RWPE2 (cell line): ENCODE measurements around the gene TMBIM6.

Source experiments
- ATAC-seq: fragments of 200-7000 bp; cut with Tn5 transposase; 3 replicates; pipeline ENCODE4 v1.9.1; 2021; ENCODE audit warnings: low read depth
- DNase-seq: peaks from one replicate; pipeline ENCODE4 v3.0.0-alpha.2; 2020; ENCODE audit warnings: low spot score
- H3K27ac ChIP-seq: fragments of 450-650 bp; 2 replicates; pipeline ENCODE4 v1.5.1; 2017; ENCODE audit warnings: mild to moderate bottlenecking; ENCODE audit not compliant: poor library complexity, severe bottlenecking
- H3K27me3 ChIP-seq: fragments of 250-450 bp; sonication (Bioruptor Pico); 2 replicates; pipeline ENCODE4 v1.5.1; 2021; ENCODE audit warnings: mild to moderate bottlenecking, moderate library complexity; ENCODE audit not compliant: insufficient read depth, poor library complexity, severe bottlenecking
- H3K36me3 ChIP-seq: fragments of 250-450 bp; sonication (Bioruptor Pico); 2 replicates; pipeline ENCODE4 v1.5.1; 2020; ENCODE audit warnings: low read depth, mild to moderate bottlenecking, moderate library complexity
- H3K4me1 ChIP-seq: fragments of 250-450 bp; sonication (Bioruptor Pico); 2 replicates; pipeline ENCODE4 v1.5.1; 2021; ENCODE audit warnings: mild to moderate bottlenecking, moderate library complexity; ENCODE audit not compliant: insufficient read depth, poor library complexity, severe bottlenecking
- H3K4me3 ChIP-seq: fragments of 250-450 bp; sonication (Bioruptor Pico); 2 replicates; pipeline ENCODE4 v1.5.1; 2021; ENCODE audit warnings: mild to moderate bottlenecking, moderate library complexity; ENCODE audit not compliant: severe bottlenecking
- H3K9me3 ChIP-seq: fragments of 250-450 bp; sonication (Bioruptor Pico); 2 replicates; pipeline ENCODE4 v1.5.1; 2021; ENCODE audit warnings: mild to moderate bottlenecking, moderate library complexity; ENCODE audit not compliant: severe bottlenecking
- TF ChIP-seq, protein P1 (sequence below): fragments of 450-650 bp; IDR thresholded peaks from one replicate; pipeline ENCODE4 v1.5.1; 2017; ENCODE audit warnings: mild to moderate bottlenecking, moderate library complexity; ENCODE audit not compliant: poor library complexity, severe bottlenecking

Gene TMBIM6

DNA sequence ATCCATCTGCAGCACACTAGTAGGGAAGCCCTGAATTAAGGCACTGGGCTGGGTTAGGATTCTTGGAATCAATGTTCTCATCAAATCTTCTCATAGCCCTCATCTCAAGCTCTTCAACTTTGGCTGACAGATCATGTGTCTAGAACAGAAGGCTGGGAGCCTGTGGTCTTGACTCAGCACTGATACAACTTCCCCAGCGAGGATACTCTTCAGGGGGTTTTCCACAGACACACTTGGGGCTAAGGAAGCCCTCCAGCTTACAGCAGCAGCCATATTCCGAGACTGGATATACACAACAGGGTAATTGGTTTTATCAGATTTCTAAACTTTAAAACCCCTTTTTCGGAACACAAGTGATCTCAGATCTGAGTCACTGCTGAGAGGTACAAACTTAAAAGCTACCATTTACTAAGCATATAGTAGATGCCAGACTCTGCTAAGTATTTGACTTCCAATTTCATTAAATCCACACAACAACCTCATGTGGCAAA is 37.7 kb upstream of the TMBIM6 start:
- ATAC-seq (no peak), DNase-seq (no peak)
- Histone ChIP-seq H3K9me3 (no peaks in the 10 kb centered on the region), H3K36me3 (no peaks in the 10 kb centered on the region), H3K27me3 (no peaks in the 10 kb centered on the region), H3K4me3 (no peak overlapping the region), H3K4me1 (peaks cover 7% of the 10 kb centered on the region), H3K27ac (no peak overlapping the region)
- TF ChIP-seq, protein P1, sequence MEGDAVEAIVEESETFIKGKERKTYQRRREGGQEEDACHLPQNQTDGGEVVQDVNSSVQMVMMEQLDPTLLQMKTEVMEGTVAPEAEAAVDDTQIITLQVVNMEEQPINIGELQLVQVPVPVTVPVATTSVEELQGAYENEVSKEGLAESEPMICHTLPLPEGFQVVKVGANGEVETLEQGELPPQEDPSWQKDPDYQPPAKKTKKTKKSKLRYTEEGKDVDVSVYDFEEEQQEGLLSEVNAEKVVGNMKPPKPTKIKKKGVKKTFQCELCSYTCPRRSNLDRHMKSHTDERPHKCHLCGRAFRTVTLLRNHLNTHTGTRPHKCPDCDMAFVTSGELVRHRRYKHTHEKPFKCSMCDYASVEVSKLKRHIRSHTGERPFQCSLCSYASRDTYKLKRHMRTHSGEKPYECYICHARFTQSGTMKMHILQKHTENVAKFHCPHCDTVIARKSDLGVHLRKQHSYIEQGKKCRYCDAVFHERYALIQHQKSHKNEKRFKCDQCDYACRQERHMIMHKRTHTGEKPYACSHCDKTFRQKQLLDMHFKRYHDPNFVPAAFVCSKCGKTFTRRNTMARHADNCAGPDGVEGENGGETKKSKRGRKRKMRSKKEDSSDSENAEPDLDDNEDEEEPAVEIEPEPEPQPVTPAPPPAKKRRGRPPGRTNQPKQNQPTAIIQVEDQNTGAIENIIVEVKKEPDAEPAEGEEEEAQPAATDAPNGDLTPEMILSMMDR: no peak

DNA sequence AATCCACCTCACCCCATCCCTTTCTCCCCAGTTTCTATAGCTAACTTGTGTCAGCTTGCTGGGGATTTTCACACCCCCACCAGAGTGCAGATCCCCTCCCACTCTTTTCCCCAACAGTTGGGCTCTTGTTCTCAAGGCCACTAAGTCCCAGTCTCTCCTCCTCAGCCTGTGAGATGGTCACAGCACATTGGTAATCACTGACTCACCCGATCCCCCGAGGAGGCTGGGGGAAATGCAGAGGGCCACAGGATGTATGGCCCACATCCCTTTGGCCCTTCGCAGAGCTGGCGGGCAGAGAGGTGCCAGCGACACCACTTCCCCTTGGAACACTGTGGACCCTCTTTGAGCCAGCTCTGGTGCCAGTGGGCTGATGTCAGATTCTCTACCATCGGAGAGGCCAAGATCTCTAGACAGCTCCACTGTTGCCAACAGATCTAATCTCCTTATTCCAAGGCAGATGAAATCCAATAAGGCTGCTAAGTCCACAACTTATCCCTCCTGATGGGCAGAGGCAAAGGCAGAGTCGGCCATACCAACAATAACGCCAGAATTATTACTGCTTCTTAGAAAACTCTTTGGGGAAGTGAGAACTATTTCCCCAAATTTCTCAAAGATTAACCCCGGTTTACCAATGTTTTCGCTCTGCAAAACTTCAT is 35.8 kb upstream of the TMBIM6 start:
- ATAC-seq (no peak), DNase-seq (no peak)

DNA sequence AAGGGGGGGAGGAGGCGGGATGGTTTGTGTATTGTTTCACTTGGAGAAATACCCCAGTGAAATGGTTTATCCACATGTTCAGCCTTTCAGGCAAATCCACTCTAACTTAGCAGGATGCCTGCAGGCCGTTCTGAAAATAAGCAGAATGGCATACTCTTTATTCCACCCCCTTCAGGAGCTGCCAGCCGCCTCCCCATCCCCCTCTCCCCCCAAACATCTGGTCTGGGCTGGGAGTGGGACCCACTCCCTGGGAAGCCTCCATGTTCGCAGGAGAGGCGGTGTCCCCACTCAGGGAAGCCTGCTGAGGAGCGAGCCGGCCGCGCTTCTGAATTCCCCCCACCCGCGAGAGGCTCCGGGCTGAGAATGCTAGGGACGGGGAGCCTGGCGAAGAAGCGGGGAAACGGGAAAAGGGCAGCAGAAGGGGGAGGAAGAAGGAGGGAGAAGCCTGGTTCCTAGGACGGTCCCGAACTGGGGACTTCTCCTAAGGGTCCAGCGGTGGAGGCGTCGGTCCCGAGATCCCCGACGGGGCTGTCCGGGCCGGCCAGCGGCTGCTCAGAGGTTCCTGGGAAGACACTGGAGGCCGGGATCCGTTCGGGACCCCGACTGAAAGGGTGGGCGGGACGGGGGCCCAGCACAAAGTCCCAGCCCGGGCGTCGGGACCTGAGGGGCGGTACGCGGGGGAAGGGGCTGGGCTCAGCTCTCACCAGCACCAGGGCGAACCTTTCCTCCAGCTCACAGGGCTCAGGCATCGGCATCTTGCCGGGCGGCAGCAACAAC is 34.8 kb upstream of the TMBIM6 start:
- DNase-seq: no peak
- TF ChIP-seq, protein P1: no peak
- Histone ChIP-seq H3K27me3 (no peaks in the 10 kb centered on the region), H3K9me3 (no peaks in the 10 kb centered on the region), H3K4me3 (peak overlapping the region; percentile 69), H3K36me3 (no peaks in the 10 kb centered on the region), H3K4me1 (peaks cover 7% of the 10 kb centered on the region), H3K27ac (peak overlapping the region; percentile 37)
- ATAC-seq: peak; percentile 50

More for the DNA sequence above, 35.8 kb upstream of the TMBIM6 start:
- TF ChIP-seq, protein P1: no peak
- Histone ChIP-seq H3K9me3 (no peaks in the 10 kb centered on the region), H3K27ac (no peak overlapping the region), H3K4me3 (peak overlapping the region; percentile 69), H3K36me3 (no peaks in the 10 kb centered on the region), H3K4me1 (peaks cover 7% of the 10 kb centered on the region), H3K27me3 (no peaks in the 10 kb centered on the region)

DNA sequence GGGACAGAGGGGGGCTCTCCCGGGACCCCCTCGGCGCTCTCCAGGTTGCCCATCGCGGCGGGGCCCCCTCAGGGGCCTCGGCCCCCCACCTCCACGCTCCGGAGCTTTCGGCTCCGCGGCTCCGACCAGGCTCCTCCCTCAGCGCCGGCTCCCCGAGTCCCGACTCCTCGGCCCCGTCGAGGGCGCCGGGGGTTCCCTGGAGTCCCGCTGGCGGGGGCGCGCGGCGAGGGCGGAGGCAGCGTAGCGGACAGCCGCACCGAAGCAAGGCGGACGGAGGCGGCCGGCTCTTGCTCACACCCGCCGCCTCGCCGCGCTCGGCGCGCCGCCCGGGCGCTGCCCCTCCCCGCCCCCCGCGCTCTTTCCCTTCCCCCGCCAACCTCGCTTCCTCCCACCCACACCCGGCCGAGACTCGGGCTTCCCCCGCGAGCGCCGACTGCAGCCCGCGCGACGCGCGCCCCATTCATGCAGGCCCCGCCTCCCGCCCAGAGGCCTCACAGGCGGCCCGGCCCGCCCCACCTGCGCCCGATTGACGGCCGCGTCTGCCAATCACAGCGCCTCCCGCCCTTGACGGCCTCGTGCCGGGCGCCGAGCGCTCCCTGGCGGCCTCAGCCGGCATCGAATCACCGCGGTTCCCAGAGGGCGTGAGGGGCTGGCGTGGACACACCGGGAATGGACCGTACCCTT is 34.1 kb upstream of the TMBIM6 start, which contains the start of gene FMNL3:
TSS of gene FMNL3 (minus strand) at position 278 of the 684 bp plus-strand sequence. CDS start at position 53, 225 bp downstream.
- Histone ChIP-seq H3K4me1 (peaks cover 7% of the 10 kb centered on the region), H3K27me3 (no peaks in the 10 kb centered on the region), H3K4me3 (peak within 1 kb of the TSS; percentile 69), H3K36me3 (no peaks in the 10 kb centered on the region), H3K9me3 (no peaks in the 10 kb centered on the region), H3K27ac (peak within 1 kb of the TSS; percentile 37)
- ATAC-seq: peak; percentile 89
- peak; percentile 95 for DNase-seq
- TF ChIP-seq, protein P1: peak; percentile 98
